PFSK-1 (cell line): ENCODE results near the gene PIAS4.

Source experiments
- POLR2AphosphoS5 ChIP-seq: IDR thresholded peaks from 2 replicates; pipeline ENCODE4 v1.6.1; 2012; ENCODE audit warnings: low read depth, mild to moderate bottlenecking, control low read depth, low read length, moderate library complexity
- REST ChIP-seq, 2 experiments: IDR thresholded peaks; 2 replicates each; pipeline versions ENCODE4 v1.6.1 to v1.8.0; 2011 to 2012; ENCODE audit warnings: low read depth in 2 of 2, low read length in 2 of 2, control low read depth in 1 of 2, inconsistent platforms in 1 of 2, mild to moderate bottlenecking in 1 of 2, moderate library complexity in 1 of 2; ENCODE audit not compliant: insufficient read depth in 1 of 2
- SIN3A ChIP-seq: IDR thresholded peaks from 2 replicates; pipeline ENCODE4 v1.6.1; 2012; ENCODE audit warnings: mild to moderate bottlenecking, low read length, moderate library complexity, borderline replicate concordance; ENCODE audit not compliant: insufficient read depth
- TAF1 ChIP-seq: IDR thresholded peaks from 2 replicates; pipeline ENCODE4 v1.6.1; 2012; ENCODE audit warnings: low read length, control low read depth, borderline replicate concordance; ENCODE audit not compliant: insufficient read depth

GRCh38 chr19:4082172-4082571 lies 74.6 kb downstream of the PIAS4 start:
- TF ChIP-seq POLR2AphosphoS5 (no peak), REST (IDR thresholded peaks at IDR 0.05; ENCODE audit: insufficient read depth in 1 of 2, low read depth in 2 of 2, low read length in 2 of 2) (no peak), TAF1 (no peak), SIN3A (no peak)
